ENCODE results near the gene MMP24. TPM values are rescaled to one million over a fixed set of nuclear protein-coding genes. Genes with fewer than 3 reads are reported as not detected.
A peak's percentile ranks its signal among the peaks of the same experiment; 100 is the strongest.
"Not testable (repeated sequence)": the region's sequence is repeated elsewhere in the genome, so short reads cannot be mapped to it uniquely, and the experiment has no call there.

MMP24 gene
- total RNA-seq, 1 donor from 2014 or later: not detected

DNA sequence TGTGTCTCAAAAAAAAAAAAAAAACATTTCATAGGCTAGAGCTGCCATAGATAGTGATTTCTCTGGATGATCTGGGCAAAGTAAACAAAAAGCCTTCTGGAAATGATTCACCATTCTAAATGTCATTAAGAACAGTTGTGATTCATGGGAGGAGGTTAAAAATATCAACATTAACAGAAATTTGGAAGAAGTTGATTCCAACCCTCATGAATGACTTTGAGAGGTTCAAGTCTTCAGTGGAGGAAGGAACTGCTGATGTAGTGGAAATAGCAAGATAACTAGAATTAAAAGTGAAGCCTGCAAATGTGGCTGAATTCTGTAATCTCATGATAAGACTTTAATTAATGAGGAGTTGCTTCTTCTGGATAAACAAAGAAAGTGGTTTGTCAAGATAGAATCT is 26.8 kb upstream of the MMP24 start:
- peaks cover 7% of the 10 kb centered on the region for H3K36me3 Mint-ChIP-seq (ENCODE audit: low read depth)
- intact Hi-C loops (cut with micrococcal nuclease): no loop called here
- no peaks in the 10 kb centered on the region for H3K4me1 Mint-ChIP-seq
- H3K27me3 Mint-ChIP-seq: no peaks in the 10 kb centered on the region
- H3K9me3 Mint-ChIP-seq: peaks cover 12% of the 10 kb centered on the region
- H3K4me3 Mint-ChIP-seq: no peak overlapping the region
- DNase-seq: no peak
- no peak overlapping the region for H3K27ac Mint-ChIP-seq

DNA sequence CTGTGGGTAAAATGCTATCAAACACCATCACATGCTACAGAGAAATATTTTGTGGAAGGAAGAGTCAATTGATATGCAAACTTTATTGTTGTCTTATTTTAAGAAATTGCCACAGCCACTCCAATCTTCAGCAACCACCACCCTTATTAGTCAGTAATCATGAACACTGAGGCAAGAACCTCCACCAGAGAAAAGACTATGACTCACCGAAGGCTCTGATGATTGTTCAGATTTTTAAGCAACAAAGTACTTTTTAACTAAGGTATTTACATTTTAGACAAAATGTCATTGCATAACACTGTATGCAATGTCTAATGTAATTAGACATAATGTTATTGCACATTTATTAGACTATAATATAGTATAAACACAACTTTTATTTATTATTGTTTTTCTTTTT is 26.2 kb upstream of the MMP24 start:
- intact Hi-C loops (cut with micrococcal nuclease): no loop called here
- peaks cover 12% of the 10 kb centered on the region for H3K9me3 Mint-ChIP-seq
- no peak for DNase-seq
- H3K36me3 Mint-ChIP-seq (ENCODE audit: low read depth): peaks cover 5% of the 10 kb centered on the region
- no peaks in the 10 kb centered on the region for H3K27me3 Mint-ChIP-seq
- no peak overlapping the region for H3K27ac Mint-ChIP-seq
- H3K4me3 Mint-ChIP-seq: no peak overlapping the region
- H3K4me1 Mint-ChIP-seq: no peaks in the 10 kb centered on the region

DNA sequence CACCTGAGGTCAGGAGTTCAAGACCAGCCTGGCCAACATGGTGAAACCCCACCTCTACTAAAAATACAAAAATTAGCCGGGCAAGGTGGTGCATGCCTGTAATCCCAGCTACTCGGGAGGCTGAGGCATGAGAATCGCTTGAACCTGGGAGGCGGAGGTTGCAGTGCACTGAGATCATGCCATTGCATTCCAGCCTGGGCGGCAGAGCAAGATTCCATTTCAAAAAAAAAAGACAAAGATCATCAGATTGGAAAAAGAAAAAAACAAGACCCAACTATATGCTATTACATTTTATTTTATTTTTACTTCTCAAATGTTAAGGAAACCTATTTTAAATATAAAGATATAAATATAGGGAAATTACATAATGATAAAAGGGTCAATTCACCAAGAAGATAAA is 25.0 kb upstream of the MMP24 start:
- DNase-seq; H3K36me3 Mint-ChIP-seq (ENCODE audit: low read depth); H3K27ac Mint-ChIP-seq; intact Hi-C loops (cut with micrococcal nuclease); H3K4me3 Mint-ChIP-seq; H3K27me3 Mint-ChIP-seq; H3K4me1 Mint-ChIP-seq: not testable (repeated sequence)
- H3K9me3 Mint-ChIP-seq: peaks cover 10% of the 10 kb centered on the region

DNA sequence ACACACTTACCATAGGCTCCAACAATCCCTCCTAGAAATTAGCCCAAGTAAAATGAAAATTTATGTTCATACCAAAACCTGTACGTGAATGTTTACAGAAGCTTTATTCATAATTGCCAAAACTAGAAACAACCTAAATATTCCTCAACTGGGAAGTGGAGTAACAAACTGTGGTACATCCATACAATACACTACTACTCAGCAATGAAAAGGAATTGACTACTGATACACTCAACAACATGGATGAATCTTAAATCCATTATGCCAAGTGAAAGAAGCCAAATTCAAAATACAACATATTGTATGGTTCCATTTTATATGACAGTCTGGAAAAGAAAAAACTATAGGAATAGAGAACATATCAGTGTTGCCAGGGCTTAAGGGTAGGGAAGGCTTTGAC is 19.7 kb upstream of the MMP24 start:
- Mint-ChIP-seq H3K4me3 (no peak overlapping the region), H3K4me1 (no peaks in the 10 kb centered on the region), H3K36me3 (ENCODE audit: low read depth) (peaks cover 2% of the 10 kb centered on the region), H3K27me3 (no peaks in the 10 kb centered on the region), H3K9me3 (no peaks in the 10 kb centered on the region), H3K27ac (no peak overlapping the region)
- DNase-seq: no peak
- intact Hi-C loops (cut with micrococcal nuclease): no loop called here

DNA sequence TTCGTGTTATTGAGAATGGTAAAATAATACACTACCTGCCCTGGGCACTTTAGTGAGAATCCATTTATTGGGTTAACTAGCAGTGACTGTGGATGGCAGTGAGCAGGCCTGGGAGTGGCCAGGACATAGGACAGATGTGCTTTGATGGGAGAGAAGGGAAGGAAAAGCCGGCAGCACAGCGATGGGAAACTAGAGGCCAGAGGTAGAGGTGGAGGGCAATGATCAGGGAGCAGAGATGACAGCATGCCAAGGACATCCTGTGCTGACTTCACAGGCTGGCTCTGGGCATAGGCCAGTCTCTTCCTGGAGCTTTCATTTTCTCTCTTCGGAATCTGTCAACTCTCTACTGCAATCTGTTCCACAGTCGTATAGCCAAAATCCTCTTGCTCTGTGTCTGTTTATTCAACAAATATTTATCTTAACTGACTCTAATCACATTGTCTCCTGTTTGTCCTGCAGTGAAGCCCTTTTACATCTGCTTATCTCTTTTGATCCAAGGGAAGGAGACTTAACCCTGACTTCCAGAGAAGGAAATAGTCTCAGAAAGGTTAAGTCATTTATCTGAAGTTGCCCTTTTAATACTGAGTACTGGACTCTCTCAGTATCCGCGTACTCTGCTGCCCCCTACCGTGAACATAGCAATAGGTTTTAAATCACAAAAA is 18.4 kb upstream of the MMP24 start:
- no peaks in the 10 kb centered on the region for H3K4me1 Mint-ChIP-seq
- intact Hi-C loops (cut with micrococcal nuclease): loop anchor here (1.0 to 2.0 kb wide), 4 partner anchors 63 to 374 kb away; no protein-coding TSS in a partner anchor
- no peaks in the 10 kb centered on the region for H3K9me3 Mint-ChIP-seq
- no peak overlapping the region for H3K27ac Mint-ChIP-seq
- H3K36me3 Mint-ChIP-seq (ENCODE audit: low read depth): peaks cover 2% of the 10 kb centered on the region
- H3K27me3 Mint-ChIP-seq: no peaks in the 10 kb centered on the region
- no peak overlapping the region for H3K4me3 Mint-ChIP-seq
- peak; percentile 93 for DNase-seq

DNA sequence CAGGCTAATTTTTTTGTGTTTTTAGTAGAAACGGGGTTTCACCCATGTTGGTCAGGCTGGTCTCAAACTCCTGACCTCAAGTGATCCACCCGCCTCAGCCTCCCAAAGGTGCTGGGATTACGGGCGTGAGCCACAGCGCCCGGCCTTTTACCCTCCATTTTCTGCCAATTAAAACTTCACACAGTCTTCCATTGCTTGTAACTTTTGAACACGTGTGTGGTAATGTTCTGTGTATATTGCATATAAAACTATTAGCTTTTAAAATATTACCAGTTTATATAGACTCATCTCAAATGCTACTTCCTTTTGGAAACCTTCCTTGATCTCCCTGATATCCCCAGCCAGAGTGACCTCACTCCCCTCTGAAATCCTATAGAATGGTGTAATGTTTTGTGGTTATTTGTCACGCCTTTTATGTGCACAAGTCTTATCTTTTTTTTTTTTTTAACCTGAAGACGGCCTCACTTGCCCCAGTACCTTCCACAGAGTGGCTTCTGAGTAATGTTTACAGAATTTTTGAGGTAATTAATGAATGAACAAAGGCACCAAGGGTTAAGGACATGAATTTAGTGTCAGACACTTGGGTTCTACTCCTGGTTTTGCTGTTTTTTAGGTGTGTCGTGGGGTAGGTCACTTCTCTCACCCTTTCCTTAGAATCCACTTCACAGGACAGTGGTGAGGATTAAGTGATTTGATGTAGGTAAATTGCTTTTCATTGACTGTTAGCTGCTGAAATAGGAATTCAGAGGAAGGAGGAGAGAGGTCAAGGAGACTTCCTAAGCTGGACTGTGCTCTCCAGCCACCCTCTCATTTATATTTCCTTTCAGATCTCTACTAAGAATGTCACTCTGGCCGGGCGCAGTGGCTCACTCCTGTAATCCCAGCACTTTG is 11.2 kb upstream of the MMP24 start:
- Mint-ChIP-seq H3K9me3 (no peaks in the 10 kb centered on the region), H3K4me1 (no peaks in the 10 kb centered on the region), H3K4me3 (no peak overlapping the region), H3K36me3 (ENCODE audit: low read depth) (no peaks in the 10 kb centered on the region), H3K27ac (no peak overlapping the region), H3K27me3 (no peaks in the 10 kb centered on the region)
- no peak for DNase-seq
- intact Hi-C loops (cut with micrococcal nuclease): no loop called here

DNA sequence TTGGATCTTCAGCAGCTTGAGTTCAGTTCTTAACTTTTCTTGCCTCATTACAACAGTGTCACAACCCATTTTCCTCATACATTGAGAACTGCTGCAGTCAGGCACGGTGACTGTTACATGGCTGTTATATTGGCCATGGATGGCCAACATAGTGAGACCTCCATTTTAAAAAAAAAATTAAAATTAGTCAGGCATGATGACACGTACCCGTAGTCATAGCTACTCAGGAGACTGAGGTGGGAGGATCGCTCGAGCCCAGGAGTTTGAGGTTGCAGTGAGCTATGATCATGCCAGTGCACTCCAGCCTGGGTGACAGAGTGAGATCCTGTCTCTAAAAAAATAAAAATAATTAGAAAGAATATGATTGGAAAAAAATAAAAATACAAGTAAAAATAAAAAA is 9.9 kb upstream of the MMP24 start:
- no peaks in the 10 kb centered on the region for H3K36me3 Mint-ChIP-seq (ENCODE audit: low read depth)
- no peaks in the 10 kb centered on the region for H3K9me3 Mint-ChIP-seq
- H3K27ac Mint-ChIP-seq: no peak overlapping the region
- H3K4me1 Mint-ChIP-seq: no peaks in the 10 kb centered on the region
- no peak overlapping the region for H3K4me3 Mint-ChIP-seq
- intact Hi-C loops (cut with micrococcal nuclease): no loop called here
- no peak for DNase-seq
- no peaks in the 10 kb centered on the region for H3K27me3 Mint-ChIP-seq

DNA sequence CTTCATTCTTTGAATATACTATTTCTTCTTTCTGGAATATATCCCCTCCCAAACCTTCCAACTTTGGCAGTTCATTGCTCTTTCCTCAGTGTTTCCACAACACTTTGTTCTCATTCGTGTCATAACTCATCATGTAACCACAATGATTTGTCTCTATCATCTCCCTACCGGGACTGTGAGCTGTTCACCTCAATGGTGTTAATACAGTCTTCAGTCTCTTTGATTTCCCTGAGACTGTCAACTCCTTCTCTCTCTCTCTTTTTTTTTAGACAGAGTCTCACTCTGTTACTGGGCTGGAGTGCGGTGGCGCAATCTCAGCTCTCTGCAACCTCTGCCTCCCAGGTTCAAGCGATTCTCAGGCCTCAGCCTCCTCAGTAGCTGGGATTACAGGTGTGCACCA is 2.5 kb upstream of the MMP24 start:
- Mint-ChIP-seq H3K9me3 (no peaks in the 10 kb centered on the region), H3K27ac (no peak overlapping the region), H3K4me1 (peaks cover 11% of the 10 kb centered on the region), H3K27me3 (peaks cover 37% of the 10 kb centered on the region), H3K36me3 (ENCODE audit: low read depth) (peaks cover 11% of the 10 kb centered on the region), H3K4me3 (no peak overlapping the region)
- intact Hi-C loops (cut with micrococcal nuclease): no loop called here
- DNase-seq: no peak

DNA sequence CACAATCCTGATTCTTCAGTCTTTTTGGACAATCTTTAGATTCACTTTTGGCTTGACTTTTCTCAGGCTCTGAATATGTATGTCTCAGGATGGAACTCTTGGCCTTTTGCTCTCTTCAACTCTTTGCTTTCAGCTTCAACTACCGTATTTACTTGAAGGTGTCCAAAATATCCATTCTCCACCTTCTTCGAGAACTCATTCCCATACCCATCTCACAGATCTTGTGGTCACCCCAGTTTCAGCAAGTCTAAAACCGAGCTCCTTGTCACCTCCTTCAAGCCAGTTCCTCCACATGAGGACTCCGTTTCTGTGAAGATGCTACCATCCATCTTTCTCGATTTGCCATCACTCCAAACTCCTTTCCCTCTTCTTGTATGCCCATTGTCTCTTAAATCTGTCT is 2.0 kb upstream of the MMP24 start:
- intact Hi-C loops (cut with micrococcal nuclease): no loop called here
- H3K27me3 Mint-ChIP-seq: peaks cover 43% of the 10 kb centered on the region
- no peak for DNase-seq
- H3K36me3 Mint-ChIP-seq (ENCODE audit: low read depth): peaks cover 11% of the 10 kb centered on the region
- H3K4me3 Mint-ChIP-seq: no peak overlapping the region
- H3K4me1 Mint-ChIP-seq: peaks cover 11% of the 10 kb centered on the region
- no peak overlapping the region for H3K27ac Mint-ChIP-seq
- no peaks in the 10 kb centered on the region for H3K9me3 Mint-ChIP-seq

DNA sequence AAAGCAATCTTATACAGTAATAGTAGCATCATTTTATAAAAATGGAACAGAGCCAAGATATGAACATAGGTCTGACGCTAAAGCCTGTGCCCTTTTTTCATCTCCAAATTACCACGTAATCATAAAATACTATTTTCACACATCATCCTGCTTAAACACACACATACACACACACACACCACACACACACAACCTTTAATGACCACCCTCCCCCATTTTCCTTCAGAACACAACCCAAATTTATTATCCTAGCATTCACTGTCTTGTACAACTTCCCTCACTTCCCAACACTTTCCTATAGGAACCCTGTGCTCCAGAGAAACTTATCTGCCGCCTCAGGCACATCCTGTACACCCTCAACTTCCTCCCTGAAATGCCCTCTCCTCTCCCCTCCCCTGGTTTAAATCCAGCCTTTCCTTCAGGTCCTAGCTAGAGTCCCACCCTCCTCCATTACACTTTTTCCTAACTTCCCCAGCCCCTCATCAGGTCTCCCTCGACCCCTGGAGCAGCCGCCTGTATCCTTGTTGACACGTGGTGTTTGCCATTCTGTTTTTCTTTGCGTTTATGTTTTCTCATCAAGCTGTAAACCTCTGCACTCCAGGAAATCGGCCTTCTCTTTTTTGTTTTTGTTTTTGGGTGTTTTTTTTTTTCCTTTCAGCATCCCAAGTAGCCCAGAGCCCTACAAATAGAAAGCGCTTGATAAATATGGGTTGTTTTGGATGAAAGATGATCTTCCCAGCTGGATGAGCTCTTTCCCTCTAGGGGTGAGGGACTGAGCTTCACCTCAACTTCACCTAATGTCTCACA is 968 bp upstream of the MMP24 start:
- H3K27ac Mint-ChIP-seq: no peak overlapping the region
- H3K4me3 Mint-ChIP-seq: peak overlapping the region; percentile 66
- H3K9me3 Mint-ChIP-seq: no peaks in the 10 kb centered on the region
- peaks cover 45% of the 10 kb centered on the region for H3K27me3 Mint-ChIP-seq
- no peak for DNase-seq
- intact Hi-C loops (cut with micrococcal nuclease): no loop called here
- H3K4me1 Mint-ChIP-seq: peaks cover 11% of the 10 kb centered on the region
- H3K36me3 Mint-ChIP-seq (ENCODE audit: low read depth): peaks cover 11% of the 10 kb centered on the region

DNA sequence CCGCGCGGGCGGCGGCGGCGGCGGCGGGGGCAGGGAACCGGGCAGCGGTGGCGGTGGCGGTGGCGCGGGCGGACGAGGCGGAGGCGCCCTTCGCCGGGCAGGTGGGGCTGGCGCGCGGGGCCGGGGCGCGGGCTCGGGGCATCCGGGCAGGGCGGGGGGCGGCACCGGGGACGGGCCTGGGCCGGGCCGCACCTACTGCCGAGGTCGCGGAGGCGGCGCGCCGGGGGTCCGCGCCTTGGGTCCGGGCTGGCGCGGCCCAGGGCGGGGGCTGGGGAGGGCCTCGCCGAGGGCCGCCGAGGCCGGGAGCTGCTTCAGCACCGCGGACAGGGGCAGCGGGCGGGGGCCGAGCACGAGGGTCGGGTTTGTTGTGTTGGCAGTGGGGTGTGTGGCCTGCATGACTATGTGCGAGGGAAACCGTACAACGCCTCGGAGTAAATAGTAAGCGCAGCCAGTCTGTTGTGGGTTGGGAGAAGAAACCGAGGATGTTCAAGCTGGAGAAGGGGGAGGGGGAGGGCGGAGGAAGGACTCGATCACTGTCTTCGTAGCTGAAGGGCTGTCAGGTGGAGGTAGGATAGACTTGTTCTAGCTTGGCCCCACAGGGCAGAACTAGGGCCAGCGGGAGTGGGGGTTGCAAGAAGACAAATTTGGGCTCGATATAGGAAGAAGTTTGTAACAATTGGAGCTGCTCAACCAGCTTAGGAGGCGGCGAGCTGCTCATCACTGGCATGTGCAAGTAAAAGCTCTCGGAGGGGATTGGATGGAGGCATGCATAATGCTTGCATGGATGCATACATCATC is 593 bp downstream of the MMP24 start:
- Mint-ChIP-seq H3K27me3 (peaks cover 47% of the 10 kb centered on the region), H3K4me1 (peaks cover 11% of the 10 kb centered on the region), H3K27ac (no peak overlapping the region), H3K36me3 (ENCODE audit: low read depth) (peaks cover 11% of the 10 kb centered on the region), H3K4me3 (peak overlapping the region; percentile 69), H3K9me3 (no peaks in the 10 kb centered on the region)
- peak; percentile 88 for DNase-seq
- intact Hi-C loops (cut with micrococcal nuclease): no loop called here

DNA sequence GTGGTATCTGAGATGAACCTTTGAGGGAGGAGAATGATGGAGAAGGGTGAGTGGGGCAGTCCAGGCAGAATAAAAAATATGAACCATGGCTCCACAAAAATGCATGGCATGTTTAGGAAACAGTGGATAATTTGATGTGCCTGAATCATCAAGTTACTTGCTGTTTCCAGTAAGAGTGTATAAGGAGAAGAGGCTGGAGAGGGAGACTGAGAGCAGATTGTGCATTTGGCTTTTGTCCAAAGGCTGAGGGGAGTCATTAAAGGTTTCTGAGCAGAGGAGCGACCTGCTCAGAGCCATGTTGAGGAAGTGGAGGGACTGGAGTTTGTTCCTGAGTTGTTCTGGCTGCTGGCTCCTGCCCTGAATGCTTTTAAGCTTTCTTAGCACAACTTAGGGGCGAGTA is 6.1 kb downstream of the MMP24 start:
- Mint-ChIP-seq H3K27ac (no peak overlapping the region), H3K9me3 (no peaks in the 10 kb centered on the region), H3K4me1 (no peaks in the 10 kb centered on the region), H3K36me3 (ENCODE audit: low read depth) (no peaks in the 10 kb centered on the region), H3K27me3 (peaks cover 22% of the 10 kb centered on the region), H3K4me3 (no peak overlapping the region)
- no peak for DNase-seq
- intact Hi-C loops (cut with micrococcal nuclease): no loop called here

DNA sequence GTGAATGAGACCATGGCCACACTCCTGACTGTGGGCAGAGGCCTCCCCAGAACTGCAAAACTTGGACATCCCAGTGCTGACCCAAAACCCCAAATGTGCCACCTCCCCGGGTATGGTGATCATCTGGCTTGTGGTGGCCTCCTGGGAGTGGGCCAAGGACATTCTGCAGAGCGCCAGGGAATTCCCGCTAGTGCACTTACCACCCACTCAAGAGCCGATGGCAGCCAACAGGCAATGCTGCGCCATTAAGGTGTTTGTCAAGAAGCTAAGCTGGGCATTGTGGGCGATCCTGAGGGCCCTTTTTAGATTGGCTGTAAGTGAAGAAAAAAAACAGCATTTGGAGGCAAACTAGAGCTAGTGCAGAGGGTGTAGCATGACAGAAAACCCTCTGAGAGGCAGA is 9.4 kb downstream of the MMP24 start:
- no peak overlapping the region for H3K4me3 Mint-ChIP-seq
- no peaks in the 10 kb centered on the region for H3K36me3 Mint-ChIP-seq (ENCODE audit: low read depth)
- no peaks in the 10 kb centered on the region for H3K9me3 Mint-ChIP-seq
- H3K4me1 Mint-ChIP-seq: peaks cover 3% of the 10 kb centered on the region
- no peak overlapping the region for H3K27ac Mint-ChIP-seq
- H3K27me3 Mint-ChIP-seq: no peaks in the 10 kb centered on the region
- no peak for DNase-seq
- intact Hi-C loops (cut with micrococcal nuclease): no loop called here

All from activated CD4-positive, alpha-beta T cell treated with anti-CD3 and anti-CD28 coated beads, Interleukin-2, amount 10 ng/mL, durations not matched to agents 24 days and 14 days (primary cell).